Osteocyte (in vitro differentiated cells): ENCODE measurements around the gene ATP1B3. TPM values are rescaled to one million over a fixed set of nuclear protein-coding genes. Genes with fewer than 3 reads are reported as not detected.

Experiments used
- DNase-seq: peaks from one replicate; pipeline ENCODE4 v3.0.0; 2021; ENCODE audit warnings: mixed read lengths; ENCODE audit not compliant: unreplicated experiment; ENCODE audit errors: extremely low spot score
- H3K27ac Mint-ChIP-seq: one replicate; pipeline ENCODE4 v1.8.0; 2021; ENCODE audit warnings: mild to moderate bottlenecking, mixed read lengths; ENCODE audit not compliant: unreplicated experiment
- H3K27me3 Mint-ChIP-seq: one replicate; pipeline ENCODE4 v1.8.0; 2021; ENCODE audit warnings: mixed read lengths; ENCODE audit not compliant: unreplicated experiment
- H3K36me3 Mint-ChIP-seq: one replicate; pipeline ENCODE4 v1.8.0; 2021; ENCODE audit warnings: mixed read lengths; ENCODE audit not compliant: unreplicated experiment
- H3K4me1 Mint-ChIP-seq: one replicate; pipeline ENCODE4 v1.8.0; 2021; ENCODE audit warnings: mixed read lengths; ENCODE audit not compliant: unreplicated experiment
- H3K4me3 Mint-ChIP-seq: one replicate; pipeline ENCODE4 v1.8.0; 2021; ENCODE audit warnings: mild to moderate bottlenecking, moderate library complexity, mixed read lengths; ENCODE audit not compliant: unreplicated experiment
- H3K9me3 Mint-ChIP-seq: one replicate; pipeline ENCODE4 v1.8.0; 2021; ENCODE audit warnings: mixed read lengths; ENCODE audit not compliant: unreplicated experiment
- CTCF ChIP-seq: fragments of 200-600 bp; sonication (generic); IDR thresholded peaks from 2 replicates; pipeline ENCODE4 v1.5.0; 2021; ENCODE audit warnings: antibody characterized with exemption, mild to moderate bottlenecking, moderate library complexity
- total RNA-seq: library from RNA; stranded (reverse); gene quantifications from 2 replicates; pipeline ENCODE4 v1.2.1, GENCODE V29; 2021

ATP1B3 gene
- total RNA-seq, 1 donor from 2014 or later, result 139 TPM

- Mint-ChIP-seq H3K36me3 (no peaks in the 10 kb centered on the region), H3K9me3 (no peaks in the 10 kb centered on the region), H3K4me3 (no peak overlapping the region), H3K27me3 (peaks cover 10% of the 10 kb centered on the region), H3K27ac (no peak overlapping the region), H3K4me1 (peaks cover 2% of the 10 kb centered on the region)
- TF ChIP-seq CTCF, result no peak
- no peak for DNase-seq
Measured at GRCh38 chr3:141835557-141836229, 40.8 kb upstream of the ATP1B3 start.

GRCh38 chr3:141839389-141839788 lies 37.1 kb upstream of the ATP1B3 start:
- Mint-ChIP-seq H3K27ac (no peak overlapping the region), H3K36me3 (no peaks in the 10 kb centered on the region), H3K27me3 (no peaks in the 10 kb centered on the region), H3K9me3 (no peaks in the 10 kb centered on the region), H3K4me3 (no peak overlapping the region), H3K4me1 (peaks cover 6% of the 10 kb centered on the region)
- DNase-seq, result no peak
- TF ChIP-seq CTCF, result no peak

- no peak for TF ChIP-seq CTCF
- DNase-seq, result no peak
- Mint-ChIP-seq H3K9me3 (no peaks in the 10 kb centered on the region), H3K27ac (no peak overlapping the region), H3K27me3 (no peaks in the 10 kb centered on the region), H3K36me3 (no peaks in the 10 kb centered on the region), H3K4me3 (no peak overlapping the region), H3K4me1 (peaks cover 6% of the 10 kb centered on the region)
Measured at GRCh38 chr3:141840737-141841544, 35.5 kb upstream of the ATP1B3 start.

- Mint-ChIP-seq H3K27ac (no peak overlapping the region), H3K9me3 (no peaks in the 10 kb centered on the region), H3K4me1 (peaks cover 6% of the 10 kb centered on the region), H3K27me3 (no peaks in the 10 kb centered on the region), H3K36me3 (no peaks in the 10 kb centered on the region), H3K4me3 (no peak overlapping the region)
- no peak for TF ChIP-seq CTCF
- no peak for DNase-seq
Measured at GRCh38 chr3:141844108-141844507, 32.3 kb upstream of the ATP1B3 start.

GRCh38 chr3:141844812-141845211 lies 31.6 kb upstream of the ATP1B3 start:
- no peak for TF ChIP-seq CTCF
- Mint-ChIP-seq H3K27ac (no peak overlapping the region), H3K4me3 (no peak overlapping the region), H3K4me1 (peaks cover 6% of the 10 kb centered on the region), H3K27me3 (no peaks in the 10 kb centered on the region), H3K36me3 (no peaks in the 10 kb centered on the region), H3K9me3 (no peaks in the 10 kb centered on the region)
- no peak for DNase-seq
